Activated naive CD8-positive, alpha-beta T cell (primary cell): ENCODE data around the gene CNTFR.

ENCODE experiments used
- H3K27ac Mint-ChIP-seq: one replicate; pipeline ENCODE4 v1.8.0; 2021; ENCODE audit warnings: mixed read lengths
- H3K27me3 Mint-ChIP-seq: one replicate; pipeline ENCODE4 v1.8.0; 2021; ENCODE audit warnings: mixed read lengths
- H3K36me3 Mint-ChIP-seq: one replicate; pipeline ENCODE4 v1.8.0; 2021; ENCODE audit warnings: mixed read lengths
- H3K4me1 Mint-ChIP-seq: one replicate; pipeline ENCODE4 v1.8.0; 2021; ENCODE audit warnings: low read depth, mixed read lengths
- H3K4me3 Mint-ChIP-seq: one replicate; pipeline ENCODE4 v1.8.0; 2021; ENCODE audit warnings: mild to moderate bottlenecking, mixed read lengths
- H3K9me3 Mint-ChIP-seq: one replicate; pipeline ENCODE4 v1.8.0; 2021; ENCODE audit warnings: low read depth, mixed read lengths

The CNTFR gene

DNA sequence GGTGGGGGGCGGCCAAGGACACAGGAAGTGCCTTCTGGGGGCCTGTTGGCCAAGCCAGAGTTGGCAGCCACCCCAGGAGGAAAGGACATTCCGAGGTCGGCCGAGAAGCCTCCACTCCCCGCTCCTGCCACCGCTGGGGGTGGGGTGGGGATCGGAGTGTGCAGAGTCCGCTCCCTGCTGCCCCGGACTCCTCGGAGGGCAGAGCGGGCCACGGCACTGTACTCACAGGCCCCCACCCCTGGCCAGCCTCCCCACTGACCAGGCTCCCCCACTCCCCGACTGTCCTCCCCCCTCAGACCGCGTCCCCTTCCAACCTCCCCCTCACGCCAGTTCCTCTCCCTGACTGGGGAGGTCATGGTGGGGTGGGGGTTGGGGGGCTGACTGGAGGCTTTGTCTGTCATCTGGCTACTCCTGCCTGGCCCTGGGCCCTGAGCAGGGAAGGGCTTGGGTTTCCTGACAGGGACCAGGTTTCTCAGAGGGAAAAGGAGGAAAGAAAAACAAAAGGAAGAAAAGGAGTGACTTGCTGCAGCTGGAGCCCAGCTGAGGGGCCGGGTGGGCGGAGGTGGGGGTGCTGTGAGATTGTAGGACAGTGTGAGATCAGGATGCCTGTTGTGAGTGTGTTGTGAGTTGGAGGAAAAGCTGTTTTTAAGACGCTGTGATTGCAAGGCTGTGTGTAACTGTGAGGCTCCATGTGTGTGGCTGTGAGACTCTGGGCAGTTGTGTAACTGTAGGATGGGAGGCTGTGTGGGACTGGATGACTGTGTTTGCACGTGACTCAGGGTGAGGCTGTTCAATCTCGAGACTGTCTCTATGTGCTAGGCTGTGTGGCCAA, 29.7 kb downstream of the CNTFR start:
- no peaks in the 10 kb centered on the region for H3K4me1 Mint-ChIP-seq
- H3K27ac Mint-ChIP-seq, result no peak overlapping the region
- H3K4me3 Mint-ChIP-seq, result no peak overlapping the region
- H3K9me3 Mint-ChIP-seq, result no peaks in the 10 kb centered on the region
- H3K27me3 Mint-ChIP-seq, result peaks cover 22% of the 10 kb centered on the region
- no peaks in the 10 kb centered on the region for H3K36me3 Mint-ChIP-seq

DNA sequence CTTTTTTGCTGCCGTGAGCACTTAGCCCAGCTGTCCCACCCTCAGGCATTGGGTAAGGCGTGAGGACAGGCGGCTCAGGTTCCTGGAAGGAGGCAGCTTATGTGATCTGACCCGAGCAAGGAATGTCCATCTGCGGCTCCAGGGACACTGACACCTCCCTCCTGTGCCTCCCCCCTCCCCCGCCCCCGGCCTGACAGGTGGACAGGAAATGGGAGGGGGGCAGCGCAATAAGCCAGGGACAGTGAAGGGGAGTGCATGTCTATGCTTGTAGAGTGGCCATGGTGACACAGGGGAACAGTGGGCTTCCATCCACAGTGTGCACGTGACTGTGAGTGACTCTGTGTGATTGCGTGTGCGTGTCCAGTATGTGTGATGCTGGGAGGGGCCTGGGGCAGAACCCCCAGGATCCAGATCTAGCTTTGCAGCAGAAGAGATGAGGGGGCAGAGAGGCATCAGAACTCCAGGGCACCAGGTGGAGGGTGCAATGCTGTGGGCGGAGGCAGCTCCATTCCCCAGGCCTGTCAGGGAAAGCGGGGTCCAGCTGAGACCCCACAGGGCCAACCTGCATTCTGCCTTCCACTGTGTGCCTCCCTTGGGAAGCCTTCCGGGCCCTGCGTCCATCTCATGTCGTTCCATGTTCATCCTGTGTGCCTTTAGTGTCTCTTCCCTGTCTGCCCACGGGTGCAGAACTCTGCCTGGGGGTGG, 30.5 kb downstream of the CNTFR start:
- no peak overlapping the region for H3K27ac Mint-ChIP-seq
- H3K27me3 Mint-ChIP-seq, result peaks cover 22% of the 10 kb centered on the region
- no peaks in the 10 kb centered on the region for H3K9me3 Mint-ChIP-seq
- H3K36me3 Mint-ChIP-seq, result no peaks in the 10 kb centered on the region
- no peaks in the 10 kb centered on the region for H3K4me1 Mint-ChIP-seq
- no peak overlapping the region for H3K4me3 Mint-ChIP-seq

DNA sequence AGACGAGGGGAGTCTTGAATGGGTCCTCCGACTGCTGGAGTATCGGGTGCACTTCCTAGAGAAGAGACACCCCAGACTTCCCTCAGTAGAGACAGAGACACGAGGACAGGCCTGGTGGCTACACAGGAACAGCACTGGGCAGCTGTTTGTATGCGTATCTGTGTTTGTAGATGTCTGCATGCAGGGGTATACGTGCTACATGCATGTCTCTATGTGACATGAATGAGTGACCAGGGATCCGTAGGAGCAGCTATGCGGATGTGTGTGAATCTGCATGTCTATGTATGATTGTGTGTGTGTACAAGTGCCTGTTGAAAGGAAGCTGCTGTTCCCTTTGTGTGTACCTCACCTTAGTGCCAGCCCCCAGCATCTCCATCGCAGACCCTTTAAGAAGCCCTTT, 31.2 kb downstream of the CNTFR start:
- no peaks in the 10 kb centered on the region for H3K9me3 Mint-ChIP-seq

DNA sequence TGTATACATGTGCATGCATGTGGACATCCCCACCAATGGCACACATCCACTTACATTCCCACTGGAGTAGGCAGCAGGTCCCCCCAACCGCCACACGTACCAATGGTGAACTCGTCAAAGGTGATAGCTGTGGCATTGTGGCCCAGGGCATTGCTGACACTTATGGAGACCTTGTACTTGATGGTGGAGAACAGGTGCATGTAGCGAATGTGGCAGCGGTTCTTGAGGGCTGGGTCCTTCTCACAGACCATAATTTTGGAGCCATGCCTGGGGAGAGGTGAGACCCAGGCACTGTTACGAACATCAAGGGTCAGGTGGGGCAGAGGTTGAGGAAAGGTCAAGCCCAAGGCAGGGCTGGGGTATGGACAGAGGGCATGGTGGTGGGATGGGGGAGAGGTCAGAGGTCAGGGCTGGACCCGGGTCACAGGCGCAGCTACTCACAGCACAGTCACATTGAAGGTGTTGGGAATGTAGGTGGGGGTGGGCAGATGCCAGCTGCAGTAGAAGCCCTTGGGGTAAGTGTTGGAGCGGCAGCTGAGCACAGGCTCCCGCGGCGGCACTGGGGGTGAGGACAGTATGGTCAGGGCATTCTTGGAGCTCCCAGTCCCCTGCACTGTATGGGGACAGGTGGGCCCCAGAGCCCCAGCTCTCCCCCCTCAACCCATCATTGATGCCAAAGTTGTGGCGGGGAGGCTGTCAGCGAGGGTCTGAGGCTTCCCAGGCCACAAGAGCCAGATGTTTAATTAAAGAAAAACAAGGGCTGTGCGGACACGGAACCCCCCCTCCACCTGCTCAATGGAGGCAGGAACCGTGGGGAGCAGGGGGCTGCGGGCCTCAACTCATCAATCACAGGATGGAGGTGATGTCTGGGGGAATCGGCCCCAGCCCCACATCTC, 31.9 kb downstream of the CNTFR start:
- H3K4me3 Mint-ChIP-seq, result no peak overlapping the region
- H3K4me1 Mint-ChIP-seq, result no peaks in the 10 kb centered on the region
- H3K27me3 Mint-ChIP-seq, result peaks cover 16% of the 10 kb centered on the region
- no peak overlapping the region for H3K27ac Mint-ChIP-seq
- no peaks in the 10 kb centered on the region for H3K9me3 Mint-ChIP-seq
- H3K36me3 Mint-ChIP-seq, result no peaks in the 10 kb centered on the region

More for the DNA sequence above, 31.2 kb downstream of the CNTFR start:
- Mint-ChIP-seq H3K27ac (no peak overlapping the region), H3K4me1 (no peaks in the 10 kb centered on the region), H3K36me3 (no peaks in the 10 kb centered on the region), H3K27me3 (peaks cover 18% of the 10 kb centered on the region), H3K4me3 (no peak overlapping the region)

DNA sequence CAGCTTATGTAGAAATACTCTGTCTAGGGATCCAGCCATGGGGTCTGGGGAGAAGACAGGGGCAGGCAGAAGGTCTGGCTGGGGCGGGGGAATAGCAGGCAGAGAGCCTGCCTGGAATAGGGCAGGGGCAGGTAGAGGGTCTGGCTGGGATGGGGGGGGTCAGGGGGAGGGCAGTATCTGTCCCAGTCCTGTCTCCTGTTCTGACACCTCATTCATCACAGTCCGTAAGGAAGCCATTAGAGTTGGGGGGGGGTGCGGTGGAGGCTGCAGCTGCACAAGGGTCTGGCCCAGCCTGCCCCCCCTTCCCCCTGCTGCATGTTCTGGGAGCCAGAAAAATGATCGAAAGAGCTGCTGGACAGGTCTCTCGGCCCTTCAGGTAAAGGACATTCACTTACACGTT, 32.6 kb downstream of the CNTFR start:
- no peaks in the 10 kb centered on the region for H3K4me1 Mint-ChIP-seq
- no peaks in the 10 kb centered on the region for H3K9me3 Mint-ChIP-seq
- H3K4me3 Mint-ChIP-seq, result no peak overlapping the region
- H3K27ac Mint-ChIP-seq, result no peak overlapping the region
- H3K36me3 Mint-ChIP-seq, result no peaks in the 10 kb centered on the region
- peaks cover 16% of the 10 kb centered on the region for H3K27me3 Mint-ChIP-seq

DNA sequence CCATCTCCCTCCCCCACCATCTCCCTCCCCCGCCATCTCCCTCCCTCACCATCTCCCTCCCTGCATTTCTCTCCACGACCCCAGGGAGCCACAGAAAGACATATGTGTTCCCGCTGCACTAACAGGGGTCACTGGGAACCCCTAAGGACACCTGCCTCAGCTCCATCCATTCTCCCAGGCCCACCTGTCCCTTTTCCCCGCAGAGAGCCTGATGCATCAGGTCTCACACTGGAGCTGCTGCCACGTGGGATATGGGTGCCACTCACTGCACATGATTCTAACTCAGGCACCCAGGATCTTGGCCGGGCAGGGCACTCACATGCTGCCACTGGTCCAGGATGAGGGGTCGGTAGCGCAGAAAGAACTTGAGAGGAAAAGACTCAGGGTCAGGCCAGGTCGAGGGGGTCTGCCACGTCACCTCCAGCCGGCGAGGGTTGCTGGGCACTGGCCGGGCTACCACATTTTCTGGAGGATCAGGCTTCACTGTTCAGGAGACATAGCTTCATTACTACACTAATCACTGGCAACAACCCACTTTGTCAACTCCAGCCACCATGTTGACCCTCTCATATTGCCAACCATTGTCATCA, 33.5 kb downstream of the CNTFR start:
- H3K27me3 Mint-ChIP-seq, result peaks cover 16% of the 10 kb centered on the region

DNA sequence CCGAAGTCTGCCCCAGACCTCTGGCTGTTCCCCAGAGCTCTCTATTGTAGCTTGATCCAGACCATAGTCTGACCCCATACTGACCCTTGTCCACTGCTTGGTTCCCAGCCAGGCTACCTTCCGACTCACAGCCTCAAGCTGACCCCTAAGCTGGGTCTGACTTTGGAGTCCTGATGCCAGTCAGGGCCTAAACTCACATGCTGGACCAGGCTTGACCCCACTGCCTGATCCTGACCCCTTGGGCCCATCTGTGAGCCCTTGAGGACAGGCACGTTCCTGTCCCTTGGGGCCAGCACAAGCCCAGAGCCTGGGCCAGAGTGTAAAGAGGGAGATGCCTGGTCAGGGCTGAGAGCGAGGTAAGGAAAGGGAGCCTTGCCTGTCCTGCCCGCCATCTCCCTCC, 34.0 kb downstream of the CNTFR start:
- H3K9me3 Mint-ChIP-seq, result no peaks in the 10 kb centered on the region
- no peaks in the 10 kb centered on the region for H3K36me3 Mint-ChIP-seq
- H3K4me3 Mint-ChIP-seq, result no peak overlapping the region
- no peak overlapping the region for H3K27ac Mint-ChIP-seq
- peaks cover 16% of the 10 kb centered on the region for H3K27me3 Mint-ChIP-seq
- H3K4me1 Mint-ChIP-seq, result no peaks in the 10 kb centered on the region

More for the DNA sequence above, 33.5 kb downstream of the CNTFR start:
- Mint-ChIP-seq H3K27ac (no peak overlapping the region), H3K4me1 (no peaks in the 10 kb centered on the region), H3K36me3 (no peaks in the 10 kb centered on the region), H3K4me3 (no peak overlapping the region), H3K9me3 (no peaks in the 10 kb centered on the region)

DNA sequence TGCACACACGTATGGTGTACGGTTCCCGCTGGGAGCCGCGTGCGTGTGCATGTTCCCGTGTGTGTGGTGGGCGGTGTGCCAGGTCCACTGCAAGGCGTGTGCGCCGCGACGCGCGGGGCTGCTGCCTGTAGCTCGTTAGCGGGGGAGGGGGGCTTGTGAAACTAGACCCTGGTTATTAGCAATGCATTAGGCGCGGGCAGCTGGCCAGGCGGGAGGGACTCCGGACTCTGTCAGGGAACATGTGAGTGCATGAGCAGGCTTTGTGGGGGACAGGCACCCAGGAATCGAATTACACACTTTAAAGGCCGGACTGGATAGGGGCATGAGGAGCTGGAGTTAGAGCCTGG, 34.5 kb downstream of the CNTFR start:
- H3K9me3 Mint-ChIP-seq, result no peaks in the 10 kb centered on the region
- H3K27ac Mint-ChIP-seq, result no peak overlapping the region
- no peaks in the 10 kb centered on the region for H3K4me1 Mint-ChIP-seq
- H3K27me3 Mint-ChIP-seq, result peaks cover 13% of the 10 kb centered on the region
- H3K4me3 Mint-ChIP-seq, result no peak overlapping the region
- no peaks in the 10 kb centered on the region for H3K36me3 Mint-ChIP-seq

DNA sequence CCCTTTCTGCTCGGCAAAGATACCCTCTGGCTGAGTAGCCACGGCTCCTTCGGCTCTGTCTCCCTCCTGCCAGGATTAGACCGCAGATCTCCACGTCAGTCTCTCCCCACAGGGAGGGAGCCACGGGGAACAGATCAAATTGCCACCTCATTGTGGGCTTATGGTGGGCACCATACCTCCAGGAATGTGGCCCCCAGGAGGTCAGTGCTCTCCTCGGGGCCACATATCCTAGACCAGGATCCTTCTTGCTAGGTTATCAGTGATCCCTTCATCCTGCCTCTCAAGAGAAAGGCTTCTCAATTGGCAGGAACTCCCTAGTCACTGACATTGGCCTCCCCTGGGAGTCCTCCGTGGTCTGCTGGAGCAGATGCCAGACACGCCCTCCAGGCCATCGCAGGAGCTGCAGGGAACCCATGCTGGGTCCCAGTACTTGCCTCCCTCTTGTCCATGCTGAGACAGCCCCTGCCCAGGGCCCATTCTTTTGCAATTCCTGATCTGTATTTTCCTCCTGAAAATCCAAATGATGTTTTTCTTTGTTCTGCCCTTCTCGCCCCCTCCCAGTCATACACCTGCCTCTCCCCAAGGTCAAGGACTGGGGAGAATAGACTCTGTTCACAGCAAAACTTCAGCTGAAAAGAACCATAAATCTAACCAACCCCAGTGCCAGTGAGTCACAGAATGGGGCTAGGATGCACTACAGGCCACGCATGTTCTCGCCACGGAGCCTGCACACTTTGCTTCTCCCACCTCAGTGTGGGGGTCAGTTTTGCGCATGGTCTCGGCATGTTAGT, 35.1 kb downstream of the CNTFR start:
- H3K4me3 Mint-ChIP-seq, result no peak overlapping the region

DNA sequence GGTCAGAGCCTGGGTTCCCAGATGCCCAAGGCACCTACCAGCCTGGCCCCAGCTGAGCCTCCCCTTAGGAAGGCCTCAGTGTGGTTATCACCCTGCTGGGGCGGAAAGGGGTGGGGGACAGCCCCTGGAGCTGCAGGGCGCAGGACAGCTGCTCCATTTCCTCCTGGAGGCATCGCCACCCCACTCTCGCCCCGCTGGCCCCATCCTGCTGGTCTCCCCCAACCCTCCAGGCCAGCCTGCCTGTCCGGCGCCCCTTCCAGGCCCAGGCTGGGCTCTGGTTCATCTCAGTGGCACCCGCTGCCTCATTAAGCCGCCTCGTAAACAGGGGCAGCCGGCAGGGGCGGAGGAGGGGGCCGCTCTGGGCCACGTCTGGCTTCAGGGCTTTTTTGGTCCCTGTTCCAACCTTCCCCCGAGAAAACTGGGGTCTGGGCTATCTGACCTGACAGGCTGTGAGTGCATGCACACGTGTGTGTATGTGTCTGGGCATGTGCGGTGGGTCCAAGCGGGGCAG, 36.0 kb downstream of the CNTFR start:
- Mint-ChIP-seq H3K36me3 (no peaks in the 10 kb centered on the region), H3K4me1 (no peaks in the 10 kb centered on the region), H3K9me3 (no peaks in the 10 kb centered on the region), H3K4me3 (no peak overlapping the region), H3K27ac (no peak overlapping the region), H3K27me3 (peaks cover 8% of the 10 kb centered on the region)

More for the DNA sequence above, 35.1 kb downstream of the CNTFR start:
- no peaks in the 10 kb centered on the region for H3K9me3 Mint-ChIP-seq
- H3K4me1 Mint-ChIP-seq, result no peaks in the 10 kb centered on the region
- H3K36me3 Mint-ChIP-seq, result no peaks in the 10 kb centered on the region
- H3K27me3 Mint-ChIP-seq, result peaks cover 13% of the 10 kb centered on the region
- no peak overlapping the region for H3K27ac Mint-ChIP-seq

DNA sequence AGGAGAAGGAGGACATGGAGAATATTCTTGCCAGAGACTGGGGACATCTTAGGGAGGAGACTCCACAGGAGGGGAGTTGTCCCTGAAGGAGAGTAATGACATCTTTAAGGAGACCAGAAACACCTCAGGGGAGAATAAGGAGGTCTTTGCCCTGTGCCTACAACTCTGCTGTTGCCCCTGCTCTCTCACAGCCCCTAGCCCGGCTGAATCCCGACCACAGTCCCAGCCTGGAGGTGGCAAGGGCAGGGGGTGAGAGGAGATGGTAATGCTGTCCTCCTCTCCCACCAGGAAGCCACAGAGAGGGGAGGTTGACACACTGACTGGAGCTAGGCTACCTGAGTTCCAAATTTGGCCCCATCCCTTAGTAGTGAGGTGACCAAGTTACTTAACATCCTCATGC, 36.5 kb downstream of the CNTFR start:
- Mint-ChIP-seq H3K4me3 (no peak overlapping the region), H3K27ac (no peak overlapping the region), H3K36me3 (no peaks in the 10 kb centered on the region), H3K4me1 (no peaks in the 10 kb centered on the region), H3K9me3 (no peaks in the 10 kb centered on the region), H3K27me3 (peaks cover 9% of the 10 kb centered on the region)

DNA sequence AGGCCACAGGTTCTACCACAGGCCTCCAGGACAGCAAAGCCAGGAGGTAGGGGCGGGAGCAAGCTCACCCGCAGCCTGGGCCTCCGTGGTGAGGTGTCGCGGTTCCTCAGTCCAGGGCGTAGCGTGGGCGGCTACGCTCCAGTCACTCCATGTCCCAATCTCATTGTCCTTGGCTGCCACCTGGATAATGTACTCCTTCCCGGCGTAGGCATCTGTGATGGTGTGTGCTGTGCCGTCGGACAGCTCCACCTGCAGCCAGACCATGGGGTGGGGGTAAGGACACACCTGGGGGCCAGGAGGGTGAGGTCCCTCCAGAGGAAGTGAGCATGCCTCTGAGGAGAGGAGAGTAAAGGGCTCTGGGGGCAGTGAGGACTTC, 36.9 kb downstream of the CNTFR start:
- no peaks in the 10 kb centered on the region for H3K9me3 Mint-ChIP-seq
- peaks cover 8% of the 10 kb centered on the region for H3K27me3 Mint-ChIP-seq
- H3K4me3 Mint-ChIP-seq, result no peak overlapping the region
- no peaks in the 10 kb centered on the region for H3K36me3 Mint-ChIP-seq
- no peak overlapping the region for H3K27ac Mint-ChIP-seq
- no peaks in the 10 kb centered on the region for H3K4me1 Mint-ChIP-seq

DNA sequence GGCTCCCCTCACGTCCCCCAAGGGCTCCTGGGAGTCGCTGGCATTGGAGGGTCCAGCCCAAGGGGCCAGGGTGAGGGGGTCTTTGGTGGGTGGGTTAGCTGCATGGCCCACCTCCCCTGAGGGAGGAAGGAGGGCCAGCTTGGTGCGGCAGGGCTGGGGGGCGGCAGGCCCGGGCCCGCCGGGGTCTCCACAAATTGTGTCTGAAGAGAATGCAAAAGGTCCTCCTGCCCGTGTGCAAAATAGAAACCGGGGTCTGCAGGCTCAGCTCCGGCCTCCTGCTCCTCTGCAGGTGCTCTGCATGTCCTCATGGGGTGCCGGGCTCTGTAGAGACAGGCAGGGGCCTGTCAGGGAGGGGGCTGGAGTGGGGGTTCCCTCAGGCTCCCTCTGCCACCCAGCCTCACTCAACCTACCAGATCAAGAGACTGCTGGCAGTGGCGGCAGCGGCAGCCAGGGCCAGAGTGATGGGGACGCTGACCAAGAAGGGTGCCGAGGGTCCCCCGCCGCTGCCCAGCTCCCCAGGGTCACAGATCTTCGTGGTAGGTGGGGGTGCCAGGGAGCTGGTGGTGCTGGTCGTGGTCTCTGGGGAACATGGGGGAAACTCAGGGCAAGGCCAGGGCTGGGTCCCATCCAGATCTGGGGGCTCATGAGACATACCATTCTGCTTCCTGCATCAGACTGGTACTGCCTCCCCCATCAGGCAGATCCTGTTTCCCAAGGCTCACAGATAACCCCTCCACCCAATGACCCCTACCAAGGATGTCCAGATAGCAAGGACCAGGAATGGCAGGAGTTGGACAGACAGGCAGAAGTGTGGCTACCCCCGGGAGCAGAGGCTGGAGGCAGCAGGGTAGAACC, 37.5 kb downstream of the CNTFR start:
- Mint-ChIP-seq H3K27ac (no peak overlapping the region), H3K27me3 (peaks cover 7% of the 10 kb centered on the region), H3K4me3 (no peak overlapping the region), H3K4me1 (no peaks in the 10 kb centered on the region), H3K9me3 (no peaks in the 10 kb centered on the region), H3K36me3 (no peaks in the 10 kb centered on the region)
